ENCODE data around the gene PRKN.

PRKN gene

DNA sequence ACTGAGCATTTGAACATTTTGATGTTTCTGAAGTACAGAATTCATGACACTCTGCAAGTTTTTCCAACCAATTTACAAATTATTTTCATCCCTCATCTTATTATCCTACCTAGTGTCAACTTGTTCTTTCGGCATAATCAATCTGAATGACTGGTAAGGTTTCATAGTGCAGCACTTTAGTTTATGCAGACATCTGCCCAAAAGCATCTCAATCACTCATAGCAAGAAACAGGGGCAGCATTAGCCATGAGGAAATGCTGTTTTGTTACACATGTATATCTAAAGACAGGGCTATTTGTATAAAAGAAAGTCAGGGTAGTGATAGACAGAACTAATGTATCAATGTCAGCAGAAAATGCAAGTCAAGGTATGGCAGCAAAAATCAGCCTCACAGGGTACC, 1075.6 kb downstream of the PRKN start:
- TF ChIP-seq, protein P1, sequence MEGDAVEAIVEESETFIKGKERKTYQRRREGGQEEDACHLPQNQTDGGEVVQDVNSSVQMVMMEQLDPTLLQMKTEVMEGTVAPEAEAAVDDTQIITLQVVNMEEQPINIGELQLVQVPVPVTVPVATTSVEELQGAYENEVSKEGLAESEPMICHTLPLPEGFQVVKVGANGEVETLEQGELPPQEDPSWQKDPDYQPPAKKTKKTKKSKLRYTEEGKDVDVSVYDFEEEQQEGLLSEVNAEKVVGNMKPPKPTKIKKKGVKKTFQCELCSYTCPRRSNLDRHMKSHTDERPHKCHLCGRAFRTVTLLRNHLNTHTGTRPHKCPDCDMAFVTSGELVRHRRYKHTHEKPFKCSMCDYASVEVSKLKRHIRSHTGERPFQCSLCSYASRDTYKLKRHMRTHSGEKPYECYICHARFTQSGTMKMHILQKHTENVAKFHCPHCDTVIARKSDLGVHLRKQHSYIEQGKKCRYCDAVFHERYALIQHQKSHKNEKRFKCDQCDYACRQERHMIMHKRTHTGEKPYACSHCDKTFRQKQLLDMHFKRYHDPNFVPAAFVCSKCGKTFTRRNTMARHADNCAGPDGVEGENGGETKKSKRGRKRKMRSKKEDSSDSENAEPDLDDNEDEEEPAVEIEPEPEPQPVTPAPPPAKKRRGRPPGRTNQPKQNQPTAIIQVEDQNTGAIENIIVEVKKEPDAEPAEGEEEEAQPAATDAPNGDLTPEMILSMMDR (IDR thresholded peaks at IDR 0.05; ENCODE audit: low read depth, low read length) = no peak
- TF ChIP-seq EZH2phosphoT487 (IDR thresholded peaks at IDR 0.05; ENCODE audit: low read depth) = no peak
- Histone ChIP-seq H3K4me3 (ENCODE audit: low read length) (no peak overlapping the region), H3K79me2 (ENCODE audit: low read length) (no peaks in the 10 kb centered on the region), H3K9me3 (ENCODE audit: insufficient read depth, low read length) (no peaks in the 10 kb centered on the region), H3K27me3 (ENCODE audit: low read depth, low read length) (no peaks in the 10 kb centered on the region), H3K4me1 (ENCODE audit: low read length) (no peaks in the 10 kb centered on the region), H3K9ac (ENCODE audit: low read length) (no peak overlapping the region), H3K27ac (ENCODE audit: low read length) (no peak overlapping the region), H3K4me2 (ENCODE audit: low read length) (no peak overlapping the region), H3K36me3 (replicated peaks; ENCODE audit: low read depth, low read length) (no peaks in the 10 kb centered on the region), H2AFZ (ENCODE audit: low read depth, low read length) (no peak overlapping the region), H4K20me1 (ENCODE audit: insufficient read depth, low read length) (no peaks in the 10 kb centered on the region)

DNA sequence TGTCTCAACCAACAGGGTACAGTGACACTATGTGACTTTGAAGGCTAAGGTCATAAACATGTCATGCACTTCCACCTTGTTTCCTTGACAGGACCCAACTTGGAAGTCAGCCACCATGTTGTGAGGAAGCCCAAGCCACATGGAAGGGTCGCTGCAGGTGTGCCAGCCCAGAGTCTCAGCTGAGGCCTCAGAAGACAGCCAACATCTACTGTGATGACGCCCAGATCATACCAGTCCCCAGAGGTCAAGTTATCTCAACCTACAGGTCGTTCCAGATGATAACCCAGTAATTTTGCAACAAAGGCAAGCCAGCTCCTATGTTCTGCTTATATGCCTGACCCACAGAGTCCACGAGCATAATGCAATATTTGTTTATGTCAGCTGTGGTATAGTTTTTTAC, 1077.7 kb downstream of the PRKN start:
- Histone ChIP-seq H3K9me3 (ENCODE audit: insufficient read depth, low read length) (no peaks in the 10 kb centered on the region), H3K4me3 (ENCODE audit: low read length) (no peak overlapping the region), H3K9ac (ENCODE audit: low read length) (no peak overlapping the region), H3K4me2 (ENCODE audit: low read length) (no peak overlapping the region), H3K79me2 (ENCODE audit: low read length) (no peaks in the 10 kb centered on the region), H3K4me1 (ENCODE audit: low read length) (no peaks in the 10 kb centered on the region), H2AFZ (ENCODE audit: low read depth, low read length) (no peak overlapping the region), H3K27ac (ENCODE audit: low read length) (no peak overlapping the region), H3K36me3 (replicated peaks; ENCODE audit: low read depth, low read length) (no peaks in the 10 kb centered on the region), H3K27me3 (ENCODE audit: low read depth, low read length) (no peaks in the 10 kb centered on the region), H4K20me1 (ENCODE audit: insufficient read depth, low read length) (no peaks in the 10 kb centered on the region)
- no peak for TF ChIP-seq EZH2phosphoT487 (IDR thresholded peaks at IDR 0.05; ENCODE audit: low read depth)

DNA sequence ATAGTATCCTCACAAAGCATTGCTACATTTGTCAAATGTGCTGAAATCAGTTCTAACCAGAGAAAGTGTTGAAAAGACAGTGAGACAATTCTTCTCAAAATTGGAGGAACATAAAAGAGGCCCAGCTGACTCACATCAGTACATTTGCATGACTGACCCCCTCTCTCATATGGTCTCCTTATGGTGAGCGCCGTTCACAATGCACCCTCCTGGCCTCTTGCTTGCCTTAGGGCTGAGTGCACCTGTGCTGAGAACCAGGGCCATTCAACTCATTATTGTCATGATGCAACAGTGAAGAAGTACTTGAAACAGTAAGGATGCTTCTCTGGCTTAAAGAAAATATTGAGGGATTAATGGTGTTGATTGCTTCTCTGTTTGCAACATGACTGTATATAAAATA, 1078.5 kb downstream of the PRKN start:
- TF ChIP-seq, protein P1 (IDR thresholded peaks at IDR 0.05; ENCODE audit: low read depth, low read length) = no peak

GRCh38 chr6:161647234-161647633, 1080.3 kb downstream of the PRKN start:
- H2AFZ ChIP-seq (ENCODE audit: low read depth, low read length) = no peak overlapping the region
- no peaks in the 10 kb centered on the region for H4K20me1 ChIP-seq (ENCODE audit: insufficient read depth, low read length)
- H3K36me3 ChIP-seq (replicated peaks; ENCODE audit: low read depth, low read length) = no peaks in the 10 kb centered on the region
- no peak overlapping the region for H3K27ac ChIP-seq (ENCODE audit: low read length)
- no peak overlapping the region for H3K4me3 ChIP-seq (ENCODE audit: low read length)
- TF ChIP-seq EZH2phosphoT487 (IDR thresholded peaks at IDR 0.05; ENCODE audit: low read depth) = no peak
- TF ChIP-seq, protein P1 (IDR thresholded peaks at IDR 0.05; ENCODE audit: low read depth, low read length) = no peak
- H3K9ac ChIP-seq (ENCODE audit: low read length) = no peak overlapping the region
- H3K4me2 ChIP-seq (ENCODE audit: low read length) = no peak overlapping the region
- H3K9me3 ChIP-seq (ENCODE audit: insufficient read depth, low read length) = no peaks in the 10 kb centered on the region
- no peaks in the 10 kb centered on the region for H3K27me3 ChIP-seq (ENCODE audit: low read depth, low read length)
- H3K79me2 ChIP-seq (ENCODE audit: low read length) = no peaks in the 10 kb centered on the region
- H3K4me1 ChIP-seq (ENCODE audit: low read length) = no peaks in the 10 kb centered on the region

More for the DNA sequence above, 1078.5 kb downstream of the PRKN start:
- Histone ChIP-seq H3K4me3 (ENCODE audit: low read length) (no peak overlapping the region), H3K27me3 (ENCODE audit: low read depth, low read length) (no peaks in the 10 kb centered on the region), H3K4me1 (ENCODE audit: low read length) (no peaks in the 10 kb centered on the region), H2AFZ (ENCODE audit: low read depth, low read length) (no peak overlapping the region), H3K79me2 (ENCODE audit: low read length) (no peaks in the 10 kb centered on the region), H3K36me3 (replicated peaks; ENCODE audit: low read depth, low read length) (no peaks in the 10 kb centered on the region), H3K9me3 (ENCODE audit: insufficient read depth, low read length) (no peaks in the 10 kb centered on the region), H3K9ac (ENCODE audit: low read length) (no peak overlapping the region), H3K27ac (ENCODE audit: low read length) (no peak overlapping the region), H4K20me1 (ENCODE audit: insufficient read depth, low read length) (no peaks in the 10 kb centered on the region), H3K4me2 (ENCODE audit: low read length) (no peak overlapping the region)

DNA sequence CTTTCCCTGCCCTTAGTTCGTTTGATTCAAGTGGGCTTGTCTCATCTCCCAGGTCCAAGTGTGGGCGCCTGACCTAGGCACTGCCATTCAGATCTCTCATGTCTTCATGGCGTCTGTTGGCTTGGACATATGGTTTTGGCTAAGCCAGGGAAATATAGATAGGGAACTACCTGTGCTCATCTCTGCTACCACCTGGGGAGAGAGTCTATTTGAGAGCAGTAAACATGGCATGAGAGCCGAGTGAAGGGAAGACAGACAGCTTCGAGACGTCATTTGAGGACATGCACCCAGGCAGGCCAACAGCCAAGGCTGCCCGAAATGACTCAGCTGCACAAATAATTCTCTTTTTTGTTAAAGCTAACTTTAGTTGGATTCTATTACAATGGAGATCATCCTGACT, 1083.0 kb downstream of the PRKN start:
- Histone ChIP-seq H2AFZ (ENCODE audit: low read depth, low read length) (no peak overlapping the region), H3K4me1 (ENCODE audit: low read length) (no peaks in the 10 kb centered on the region), H3K79me2 (ENCODE audit: low read length) (no peaks in the 10 kb centered on the region), H3K36me3 (replicated peaks; ENCODE audit: low read depth, low read length) (no peaks in the 10 kb centered on the region), H3K9ac (ENCODE audit: low read length) (no peak overlapping the region), H3K9me3 (ENCODE audit: insufficient read depth, low read length) (no peaks in the 10 kb centered on the region), H4K20me1 (ENCODE audit: insufficient read depth, low read length) (no peaks in the 10 kb centered on the region), H3K4me2 (ENCODE audit: low read length) (no peak overlapping the region), H3K4me3 (ENCODE audit: low read length) (no peak overlapping the region), H3K27ac (ENCODE audit: low read length) (no peak overlapping the region), H3K27me3 (ENCODE audit: low read depth, low read length) (no peaks in the 10 kb centered on the region)
- no peak for TF ChIP-seq EZH2phosphoT487 (IDR thresholded peaks at IDR 0.05; ENCODE audit: low read depth)
- TF ChIP-seq, protein P1 (IDR thresholded peaks at IDR 0.05; ENCODE audit: low read depth, low read length) = no peak

Data from OCI-LY3 (cell line).